Upper lobe of left lung (tissue), 6 donors: ENCODE measurements around the gene C2orf72. TPM values are rescaled to one million over a fixed set of nuclear protein-coding genes. Genes with fewer than 3 reads are reported as not detected.
A peak's percentile ranks its signal among the peaks of the same experiment; 100 is the strongest.

Experiments used
- ATAC-seq, 2 donors: fragments of 200-7000 bp; cut with Tn5 transposase; one replicate each; pipeline ENCODE4 v1.9.1; 2022; ENCODE audit warnings: mild to moderate bottlenecking in 2 of 2, moderate library complexity in 2 of 2; ENCODE audit not compliant: low FRiP score in 2 of 2
- DNase-seq, 2 donors: peaks; one replicate each; pipeline ENCODE4 v3.0.0-alpha.2; 2019 to 2020
- H3K27ac ChIP-seq, 4 donors: fragments of 200-600 bp; sonication (generic); one replicate each; pipeline ENCODE4 v1.5.1; 2016 to 2019
- H3K27me3 ChIP-seq, 4 donors: fragments of 200-600 bp; sonication (generic); one replicate each; pipeline ENCODE4 v1.5.1; 2017 to 2019
- H3K36me3 ChIP-seq, 4 donors: fragments of 200-600 bp; sonication (generic); one replicate each; pipeline ENCODE4 v1.5.1; 2016 to 2019
- H3K4me1 ChIP-seq, 4 donors: fragments of 200-600 bp; sonication (generic); one replicate each; pipeline ENCODE4 v1.5.1; 2018 to 2019
- H3K4me3 ChIP-seq, 4 donors: fragments of 200-600 bp; sonication (generic); one replicate each; pipeline ENCODE4 v1.5.1; 2017 to 2019; ENCODE audit warnings: mild to moderate bottlenecking in 2 of 4, moderate library complexity in 1 of 4
- H3K9me3 ChIP-seq, 4 donors: fragments of 200-600 bp; sonication (generic); one replicate each; pipeline ENCODE4 v1.5.1; 2018 to 2019
- CTCF ChIP-seq, 6 experiments: fragments of 450-650 bp in 4 of 6; fragments of 200-600 bp in 2 of 6; sonication (generic) in 2 of 6; IDR thresholded peaks; one replicate each; pipeline ENCODE4 v1.5.1; 2016 to 2019; ENCODE audit warnings: antibody characterized with exemption in 6 of 6
- EP300 ChIP-seq, 4 donors: sonication (generic); formaldehyde crosslinking; IDR thresholded peaks; one replicate each; pipeline ENCODE4 v1.5.1; 2017; ENCODE audit warnings: antibody characterized with exemption in 4 of 4, control low read depth in 2 of 4
- POLR2A ChIP-seq, 4 donors: fragments of 450-650 bp; IDR thresholded peaks; one replicate each; pipeline ENCODE4 v1.5.1; 2016 to 2017; ENCODE audit warnings: antibody characterized with exemption in 4 of 4, mild to moderate bottlenecking in 2 of 4
- POLR2AphosphoS5 ChIP-seq, 2 donors: sonication (generic); formaldehyde crosslinking; IDR thresholded peaks; one replicate each; pipeline ENCODE4 v1.5.1; 2017; ENCODE audit warnings: antibody characterized with exemption in 2 of 2
- WGBS, 2 donors: methylation state at CpG; one replicate each; pipeline ENCODE4 v1.1.5; 2017 to 2018; 5-methylcytosine and 5-hydroxymethylcytosine counted together
- total RNA-seq, 6 donors: library from RNA; depleted of rRNA in 4 of 6; stranded (reverse); fragments of >200 nt in 4 of 6; gene quantifications; one replicate each; pipeline versions ENCODE4 v1.1.0 to v1.2.1, GENCODE V29; 2016 to 2021
- donor health status: DM: no; HTN: no; CAD: no; lungs with moderate emphysema.
- donor health status: DM: no; HTN: yes; CAD: no; lungs with severe emphysema.

C2orf72 gene
- total RNA-seq, 6 donors from 2014 or later: 0.37 to 0.84 (median 0.61) TPM; not detected in 3

GRCh38 chr2:230991598-230991997, 45.7 kb upstream of the C2orf72 start:
- Histone ChIP-seq H3K27ac (no peak overlapping the region), H3K4me3 (no peak overlapping the region), H3K9me3 (no peaks in the 10 kb centered on the region), H3K27me3 (peaks cover 0 to 18% (median 0%) of the 10 kb centered on the region in 4 donors), H3K4me1 (peaks cover 3 to 8% (median 5%) of the 10 kb centered on the region in 4 donors), H3K36me3 (no peaks in the 10 kb centered on the region)
- DNase-seq (no peak), ATAC-seq (no peak)
- TF ChIP-seq CTCF (IDR thresholded peaks at IDR 0.05): no peak
- TF ChIP-seq POLR2AphosphoS5 (IDR thresholded peaks at IDR 0.05): no peak
- TF ChIP-seq POLR2A (IDR thresholded peaks at IDR 0.05): no peak
- WGBS, 2 donors: 86 to 90% methylated on average over 6 to 7 of the region's 7 CpGs

GRCh38 chr2:230995821-230996220, 41.5 kb upstream of the C2orf72 start, which contains the start of gene SPATA3:
Gene SPATA3, plus strand, starts transcription at chr2:230996121. Its CDS starts 113 bp downstream, at chr2:230996234.
- WGBS, 2 donors: 88 to 94% methylated on average over 5 to 8 of the region's 9 CpGs
- Histone ChIP-seq H3K4me3 (no peak within 1 kb of the TSS), H3K27me3 (peaks cover 0 to 12% (median 0%) of the 10 kb centered on the region in 4 donors), H3K36me3 (no peaks in the 10 kb centered on the region), H3K9me3 (no peaks in the 10 kb centered on the region), H3K27ac (no peak within 1 kb of the TSS), H3K4me1 (no peaks in the 10 kb centered on the region)
- no peak for ATAC-seq
- no peak for TF ChIP-seq POLR2AphosphoS5 (IDR thresholded peaks at IDR 0.05)
- peak in 1 of 2 donors; percentile 50 for DNase-seq

- H3K27me3 ChIP-seq: peaks cover 0 to 3% (median 0%) of the 10 kb centered on the region in 4 donors
- no peak for ATAC-seq
- TF ChIP-seq POLR2AphosphoS5 (IDR thresholded peaks at IDR 0.05) (no peak), CTCF (IDR thresholded peaks at IDR 0.05) (no peak), EP300 (IDR thresholded peaks at IDR 0.05) (no peak), POLR2A (IDR thresholded peaks at IDR 0.05) (no peak)
Measured at GRCh38 chr2:230996661-230997060, 40.7 kb upstream of the C2orf72 start.

GRCh38 chr2:230998882-230999281, 38.4 kb upstream of the C2orf72 start:
- no peak for ATAC-seq
- peaks cover 0 to 5% (median 0%) of the 10 kb centered on the region in 4 donors for H3K27me3 ChIP-seq
- 91 to 93% methylated on average over 2 of the region's 2 CpGs for WGBS, 2 donors
- H3K4me1 ChIP-seq: no peaks in the 10 kb centered on the region
- H3K36me3 ChIP-seq: no peaks in the 10 kb centered on the region
- H3K27ac ChIP-seq: no peak overlapping the region
- no peak overlapping the region for H3K4me3 ChIP-seq
- no peak for DNase-seq
- no peaks in the 10 kb centered on the region for H3K9me3 ChIP-seq
- TF ChIP-seq EP300 (IDR thresholded peaks at IDR 0.05): no peak
- no peak for TF ChIP-seq POLR2A (IDR thresholded peaks at IDR 0.05)
- no peak for TF ChIP-seq POLR2AphosphoS5 (IDR thresholded peaks at IDR 0.05)
- TF ChIP-seq CTCF (IDR thresholded peaks at IDR 0.05): no peak

More at GRCh38 chr2:230996661-230997060, 40.7 kb upstream of the C2orf72 start:
- no peaks in the 10 kb centered on the region for H3K36me3 ChIP-seq
- no peaks in the 10 kb centered on the region for H3K9me3 ChIP-seq
- no peak overlapping the region for H3K27ac ChIP-seq
- no peak for DNase-seq
- H3K4me3 ChIP-seq: no peak overlapping the region
- H3K4me1 ChIP-seq: no peaks in the 10 kb centered on the region

- H3K9me3 ChIP-seq: no peaks in the 10 kb centered on the region
- no peak overlapping the region for H3K27ac ChIP-seq
- ATAC-seq: no peak
- TF ChIP-seq POLR2AphosphoS5 (IDR thresholded peaks at IDR 0.05): no peak
- no peak for TF ChIP-seq CTCF (IDR thresholded peaks at IDR 0.05)
- no peak for TF ChIP-seq POLR2A (IDR thresholded peaks at IDR 0.05)
- no peak for TF ChIP-seq EP300 (IDR thresholded peaks at IDR 0.05)
- no peak for DNase-seq
- 64 to 72% methylated on average over 4 of the region's 4 CpGs for WGBS, 2 donors
- H3K4me1 ChIP-seq: no peaks in the 10 kb centered on the region
- H3K4me3 ChIP-seq: no peak overlapping the region
- peaks cover 0 to 5% (median 0%) of the 10 kb centered on the region in 4 donors for H3K27me3 ChIP-seq
- no peaks in the 10 kb centered on the region for H3K36me3 ChIP-seq
Measured at GRCh38 chr2:230999477-230999876, 37.8 kb upstream of the C2orf72 start.
